Endodermal cell (in vitro differentiated cells): Measurements from ENCODE around the gene B4GALNT4. TPM values are rescaled to one million over a fixed set of nuclear protein-coding genes. Genes with fewer than 3 reads are reported as not detected.
A peak's percentile ranks its signal among the peaks of the same experiment; 100 is the strongest.
"Not testable (repeated sequence)": the region's sequence is repeated elsewhere in the genome, so short reads cannot be mapped to it uniquely, and the experiment has no call there.

ENCODE experiments used
- DNase-seq: peaks from one replicate; pipeline ENCODE4 v3.0.0-alpha.2; 2017
- H3K27ac ChIP-seq: 2 replicates; pipeline ENCODE4 v1.5.1; 2013; ENCODE audit warnings: mild to moderate bottlenecking, low read depth, low read length, moderate library complexity
- H3K27me3 ChIP-seq: 2 replicates; pipeline ENCODE4 v1.6.1; 2013; ENCODE audit warnings: mild to moderate bottlenecking, low read length, moderate library complexity; ENCODE audit not compliant: insufficient read depth, control insufficient read depth, poor library complexity, severe bottlenecking
- H3K36me3 ChIP-seq: 2 replicates; pipeline ENCODE4 v1.7.0; 2013; ENCODE audit warnings: mild to moderate bottlenecking, low read length, moderate library complexity; ENCODE audit not compliant: control insufficient read depth, insufficient read depth
- H3K4me1 ChIP-seq: one replicate; pipeline ENCODE4 v1.7.0; 2013; ENCODE audit warnings: low read length; ENCODE audit not compliant: control insufficient read depth, insufficient read depth
- H3K4me3 ChIP-seq: 2 replicates; pipeline ENCODE4 v1.5.1; 2013; ENCODE audit warnings: mild to moderate bottlenecking, low read length, moderate library complexity
- H3K9ac ChIP-seq: 2 replicates; pipeline ENCODE4 v1.6.1; 2013; ENCODE audit warnings: mild to moderate bottlenecking, low read length, moderate library complexity; ENCODE audit not compliant: poor library complexity, severe bottlenecking; ENCODE audit errors: extremely low read depth
- H3K9me3 ChIP-seq: 2 replicates; pipeline ENCODE4 v1.6.1; 2013; ENCODE audit warnings: mild to moderate bottlenecking, low read length, moderate library complexity; ENCODE audit not compliant: control insufficient read depth
- H3K27ac Mint-ChIP-seq: 2 replicates; pipeline ENCODE4 v1.8.0; 2020; ENCODE audit warnings: mixed read lengths
- H3K27me3 Mint-ChIP-seq: 2 replicates; pipeline ENCODE4 v1.8.0; 2021; ENCODE audit warnings: mild to moderate bottlenecking, mixed read lengths; ENCODE audit not compliant: insufficient read depth
- H3K36me3 Mint-ChIP-seq: 2 replicates; pipeline ENCODE4 v1.8.0; 2020; ENCODE audit warnings: low read depth, mixed read lengths
- H3K4me1 Mint-ChIP-seq: 2 replicates; pipeline ENCODE4 v1.8.0; 2020; ENCODE audit warnings: mixed read lengths
- H3K4me3 Mint-ChIP-seq: 2 replicates; pipeline ENCODE4 v1.8.0; 2020; ENCODE audit warnings: mild to moderate bottlenecking, moderate library complexity, mixed read lengths
- H3K9me3 Mint-ChIP-seq: 2 replicates; pipeline ENCODE4 v1.8.0; 2020; ENCODE audit warnings: mild to moderate bottlenecking, mixed read lengths
- CTCF ChIP-seq: fragments of 200-600 bp; sonication (generic); conservative IDR thresholded peaks from 2 replicates; pipeline ENCODE4 v1.5.0; 2021; ENCODE audit warnings: antibody characterized with exemption, mild to moderate bottlenecking
- WGBS, 2 experiments: methylation state at CpG; one replicate each; pipeline versions ENCODE4 v1.1.5 to v1.1.7; 2013; ENCODE audit warnings: missing lambda C conversion rate in 2 of 2, mixed read lengths in 1 of 2; ENCODE audit not compliant: insufficient coverage in 1 of 2, insufficient read length in 1 of 2; 5-methylcytosine and 5-hydroxymethylcytosine counted together
- total RNA-seq, 2 donors: library from RNA; stranded (reverse); fragmentation: NEBNext Ultra II Directional in 1 of 2; extraction: Animal tissue kit (Norgen Biotek cat#: 25700) in 1 of 2; gene quantifications; 2 replicates in 1 of 2; 3 replicates in 1 of 2; pipeline ENCODE4 v1.2.1, GENCODE V29; 2021

B4GALNT4 gene
- total RNA-seq, 2 donors from 2014 or later: 109 to 118 TPM

GRCh38 chr11:420911-421321, 51.6 kb downstream of the B4GALNT4 start:
- H3K4me1 ChIP-seq: no peaks in the 10 kb centered on the region
- H3K9me3 Mint-ChIP-seq: peaks cover 6% of the 10 kb centered on the region
- peaks cover 4% of the 10 kb centered on the region for H3K36me3 Mint-ChIP-seq
- H3K27me3 Mint-ChIP-seq: peaks cover 52% of the 10 kb centered on the region
- 92 to 97% methylated on average over 6 to 21 of the region's 21 CpGs for WGBS, 2 experiments
- peaks cover 13% of the 10 kb centered on the region for H3K4me1 Mint-ChIP-seq
- DNase-seq: no peak
- no peak overlapping the region for H3K4me3 Mint-ChIP-seq
- peaks cover 50% of the 10 kb centered on the region for H3K27me3 ChIP-seq
- TF ChIP-seq CTCF: no peak
- H3K27ac Mint-ChIP-seq: no peak overlapping the region
- no peaks in the 10 kb centered on the region for H3K9me3 ChIP-seq
- no peak overlapping the region for H3K4me3 ChIP-seq
- H3K36me3 ChIP-seq: no peaks in the 10 kb centered on the region
- no peak overlapping the region for H3K27ac ChIP-seq
- H3K9ac ChIP-seq: no peak overlapping the region

- Histone ChIP-seq H3K9me3 (no peaks in the 10 kb centered on the region), H3K27me3 (peaks cover 36% of the 10 kb centered on the region), H3K4me1 (no peaks in the 10 kb centered on the region), H3K27ac (no peak overlapping the region), H3K4me3 (no peak overlapping the region), H3K9ac (no peak overlapping the region), H3K36me3 (no peaks in the 10 kb centered on the region)
- peak overlapping the region; percentile 77 for H3K27ac Mint-ChIP-seq
- H3K36me3 Mint-ChIP-seq: peaks cover 4% of the 10 kb centered on the region
- no peak overlapping the region for H3K4me3 Mint-ChIP-seq
- H3K27me3 Mint-ChIP-seq: peaks cover 52% of the 10 kb centered on the region
- WGBS, 2 experiments: 69 to 75% methylated on average over 10 of the region's 10 CpGs
- H3K9me3 Mint-ChIP-seq: peaks cover 6% of the 10 kb centered on the region
- DNase-seq: peak; percentile 68
- peaks cover 8% of the 10 kb centered on the region for H3K4me1 Mint-ChIP-seq
- TF ChIP-seq CTCF: no peak
Observed at GRCh38 chr11:422249-422656, 53.0 kb downstream of the B4GALNT4 start.

GRCh38 chr11:424232-424631, 54.9 kb downstream of the B4GALNT4 start:
- H3K36me3 ChIP-seq: no peaks in the 10 kb centered on the region
- Mint-ChIP-seq H3K27me3 (peaks cover 38% of the 10 kb centered on the region), H3K4me3 (no peak overlapping the region), H3K36me3 (peaks cover 4% of the 10 kb centered on the region), H3K27ac (no peak overlapping the region), H3K9me3 (peaks cover 6% of the 10 kb centered on the region), H3K4me1 (peaks cover 8% of the 10 kb centered on the region)
- no peak for DNase-seq
- no peak overlapping the region for H3K4me3 ChIP-seq
- TF ChIP-seq CTCF: no peak
- H3K4me1 ChIP-seq: no peaks in the 10 kb centered on the region
- H3K27ac ChIP-seq: no peak overlapping the region
- no peak overlapping the region for H3K9ac ChIP-seq
- 83 to 88% methylated on average over 3 to 4 of the region's 4 CpGs for WGBS, 2 experiments
- peaks cover 17% of the 10 kb centered on the region for H3K27me3 ChIP-seq
- no peaks in the 10 kb centered on the region for H3K9me3 ChIP-seq

- peak; percentile 13 for DNase-seq
- H3K36me3 ChIP-seq, H3K4me1 Mint-ChIP-seq, H3K9ac ChIP-seq, H3K9me3 Mint-ChIP-seq, H3K27ac ChIP-seq, H3K9me3 ChIP-seq, H3K4me3 ChIP-seq, H3K4me1 ChIP-seq, H3K27ac Mint-ChIP-seq, H3K4me3 Mint-ChIP-seq, H3K36me3 Mint-ChIP-seq: not testable (repeated sequence)
- peaks cover 11% of the 10 kb centered on the region for H3K27me3 ChIP-seq
- WGBS, 2 experiments: 66 to 90% methylated on average over 15 to 21 of the region's 45 CpGs
- H3K27me3 Mint-ChIP-seq: peaks cover 34% of the 10 kb centered on the region
Observed at GRCh38 chr11:424766-425165, 55.5 kb downstream of the B4GALNT4 start.
